Measurements from ENCODE around the gene ABCC6.
"Not testable (repeated sequence)": the region's sequence is repeated elsewhere in the genome, so short reads cannot be mapped to it uniquely, and the experiment has no call there.

ABCC6 gene

GRCh38 chr16:16246578-16247262 lies 23.4 kb upstream of the ABCC6 start:
- H3K9me3 ChIP-seq (ENCODE audit: control extremely low read depth in 1 of 5, control insufficient read depth in 4 of 5, insufficient read depth in 2 of 5, low read depth in 1 of 5, low read length in 4 of 5); CTCF ChIA-PET; H3K4me3 ChIP-seq (ENCODE audit: control insufficient read depth in 1 of 7, extremely low read depth in 1 of 7, insufficient read depth in 4 of 7, low read depth in 2 of 7, low read length in 6 of 7); H3K27me3 ChIP-seq (replicated peaks in 2 of 5; ENCODE audit: control insufficient read depth in 4 of 5, insufficient read depth in 5 of 5, low read length in 4 of 5); POLR2A ChIA-PET; H3K27ac ChIP-seq (ENCODE audit: insufficient read depth in 1 of 2, low read depth in 1 of 2, low read length in 2 of 2, poor library complexity in 1 of 2, severe bottlenecking in 2 of 2); DNase-seq; H3K36me3 ChIP-seq (ENCODE audit: control insufficient read depth in 4 of 4, insufficient read depth in 4 of 4, low read length in 3 of 4); H3K4me1 ChIP-seq (ENCODE audit: control extremely low read depth in 1 of 4, control insufficient read depth in 4 of 4, insufficient read depth in 4 of 4, low read length in 3 of 4): not testable (repeated sequence)
- WGBS (ENCODE audit: insufficient coverage): no CpG with 5 or more reads among the region's 8 CpGs

DNA sequence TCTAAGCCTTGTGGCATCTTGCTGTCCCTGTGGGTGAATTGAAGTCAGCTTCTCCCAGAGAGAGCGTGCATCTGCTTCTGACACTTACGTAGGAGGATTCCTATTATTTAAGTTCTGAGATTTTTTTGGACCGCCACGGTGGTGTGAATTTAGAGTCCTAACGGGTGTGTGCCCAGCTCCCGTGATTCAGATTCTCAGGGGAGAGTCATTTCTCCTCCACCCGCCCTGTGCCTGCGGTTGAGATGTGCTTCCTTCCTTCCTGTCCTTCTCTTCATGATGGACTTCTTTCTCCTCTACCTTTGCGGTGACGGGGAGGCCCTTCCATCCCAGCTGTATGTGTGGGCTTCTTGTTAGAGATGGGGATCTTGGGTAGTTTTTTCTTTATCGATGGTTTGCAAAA lies 20.6 kb upstream of the ABCC6 start:
- H3K36me3 ChIP-seq (ENCODE audit: control insufficient read depth in 4 of 4, insufficient read depth in 4 of 4, low read length in 3 of 4); H3K27ac ChIP-seq (ENCODE audit: insufficient read depth in 1 of 2, low read depth in 1 of 2, low read length in 2 of 2, poor library complexity in 1 of 2, severe bottlenecking in 2 of 2); DNase-seq; POLR2A ChIA-PET; H3K9me3 ChIP-seq (ENCODE audit: control extremely low read depth in 1 of 5, control insufficient read depth in 4 of 5, insufficient read depth in 2 of 5, low read depth in 1 of 5, low read length in 4 of 5); H3K4me1 ChIP-seq (ENCODE audit: control extremely low read depth in 1 of 4, control insufficient read depth in 4 of 4, insufficient read depth in 4 of 4, low read length in 3 of 4); H3K4me3 ChIP-seq (ENCODE audit: control insufficient read depth in 1 of 7, extremely low read depth in 1 of 7, insufficient read depth in 4 of 7, low read depth in 2 of 7, low read length in 6 of 7); CTCF ChIA-PET; H3K27me3 ChIP-seq (replicated peaks in 2 of 5; ENCODE audit: control insufficient read depth in 4 of 5, insufficient read depth in 5 of 5, low read length in 4 of 5): not testable (repeated sequence)
- WGBS (ENCODE audit: insufficient coverage): 100% methylated on average over 4 of the region's 11 CpGs

DNA sequence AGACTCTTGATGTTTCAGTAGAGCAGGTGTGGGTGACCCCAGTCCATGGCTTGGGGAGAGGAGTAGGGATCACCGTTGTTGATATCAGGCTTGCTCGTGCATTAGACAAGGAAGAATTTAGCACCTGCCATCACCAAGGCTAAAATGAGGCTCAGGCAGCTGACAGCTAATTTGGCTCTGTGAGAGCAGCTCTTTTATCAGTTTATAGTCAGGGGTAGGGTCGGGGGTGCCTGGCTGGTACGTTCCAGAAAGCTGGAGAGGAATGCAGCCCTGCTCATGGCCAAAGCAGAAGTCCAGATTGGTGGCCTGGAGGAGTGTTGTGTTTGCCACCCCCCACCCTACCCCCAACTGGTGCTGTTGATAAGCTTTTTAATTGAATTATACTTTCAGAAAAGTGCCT lies 17.4 kb upstream of the ABCC6 start:
- whole genome bisulfite sequencing (ENCODE audit: insufficient coverage): 100% methylated on average over 1 of the region's 4 CpGs
- H3K9me3 ChIP-seq (ENCODE audit: control extremely low read depth in 1 of 5, control insufficient read depth in 4 of 5, insufficient read depth in 2 of 5, low read depth in 1 of 5, low read length in 4 of 5); H3K4me1 ChIP-seq (ENCODE audit: control extremely low read depth in 1 of 4, control insufficient read depth in 4 of 4, insufficient read depth in 4 of 4, low read length in 3 of 4); H3K27me3 ChIP-seq (replicated peaks in 2 of 5; ENCODE audit: control insufficient read depth in 4 of 5, insufficient read depth in 5 of 5, low read length in 4 of 5); H3K36me3 ChIP-seq (ENCODE audit: control insufficient read depth in 4 of 4, insufficient read depth in 4 of 4, low read length in 3 of 4); POLR2A ChIA-PET; H3K4me3 ChIP-seq (ENCODE audit: control insufficient read depth in 1 of 7, extremely low read depth in 1 of 7, insufficient read depth in 4 of 7, low read depth in 2 of 7, low read length in 6 of 7); DNase-seq; CTCF ChIA-PET; H3K27ac ChIP-seq (ENCODE audit: insufficient read depth in 1 of 2, low read depth in 1 of 2, low read length in 2 of 2, poor library complexity in 1 of 2, severe bottlenecking in 2 of 2): not testable (repeated sequence)

- H3K36me3 ChIP-seq (ENCODE audit: control insufficient read depth in 4 of 4, insufficient read depth in 4 of 4, low read length in 3 of 4); CTCF ChIA-PET; H3K9me3 ChIP-seq (ENCODE audit: control extremely low read depth in 1 of 5, control insufficient read depth in 4 of 5, insufficient read depth in 2 of 5, low read depth in 1 of 5, low read length in 4 of 5); POLR2A ChIA-PET; DNase-seq; H3K4me1 ChIP-seq (ENCODE audit: control extremely low read depth in 1 of 4, control insufficient read depth in 4 of 4, insufficient read depth in 4 of 4, low read length in 3 of 4); H3K27me3 ChIP-seq (replicated peaks in 2 of 5; ENCODE audit: control insufficient read depth in 4 of 5, insufficient read depth in 5 of 5, low read length in 4 of 5); H3K4me3 ChIP-seq (ENCODE audit: control insufficient read depth in 1 of 7, extremely low read depth in 1 of 7, insufficient read depth in 4 of 7, low read depth in 2 of 7, low read length in 6 of 7); H3K27ac ChIP-seq (ENCODE audit: insufficient read depth in 1 of 2, low read depth in 1 of 2, low read length in 2 of 2, poor library complexity in 1 of 2, severe bottlenecking in 2 of 2): not testable (repeated sequence)
- no CpG with 5 or more reads among the region's 5 CpGs for WGBS (ENCODE audit: insufficient coverage)
These were observed 14.4 kb upstream of the ABCC6 start for GRCh38 chr16:16237738-16238137.

- POLR2A ChIA-PET; H3K4me3 ChIP-seq (ENCODE audit: control insufficient read depth in 1 of 7, extremely low read depth in 1 of 7, insufficient read depth in 4 of 7, low read depth in 2 of 7, low read length in 6 of 7); H3K36me3 ChIP-seq (ENCODE audit: control insufficient read depth in 4 of 4, insufficient read depth in 4 of 4, low read length in 3 of 4); H3K27me3 ChIP-seq (replicated peaks in 2 of 5; ENCODE audit: control insufficient read depth in 4 of 5, insufficient read depth in 5 of 5, low read length in 4 of 5); H3K27ac ChIP-seq (ENCODE audit: insufficient read depth in 1 of 2, low read depth in 1 of 2, low read length in 2 of 2, poor library complexity in 1 of 2, severe bottlenecking in 2 of 2); CTCF ChIA-PET; DNase-seq; H3K9me3 ChIP-seq (ENCODE audit: control extremely low read depth in 1 of 5, control insufficient read depth in 4 of 5, insufficient read depth in 2 of 5, low read depth in 1 of 5, low read length in 4 of 5); H3K4me1 ChIP-seq (ENCODE audit: control extremely low read depth in 1 of 4, control insufficient read depth in 4 of 4, insufficient read depth in 4 of 4, low read length in 3 of 4): not testable (repeated sequence)
- no CpG with 5 or more reads among the region's 6 CpGs for whole genome bisulfite sequencing (ENCODE audit: insufficient coverage)
These were observed 13.8 kb upstream of the ABCC6 start for GRCh38 chr16:16237071-16237470.

DNA sequence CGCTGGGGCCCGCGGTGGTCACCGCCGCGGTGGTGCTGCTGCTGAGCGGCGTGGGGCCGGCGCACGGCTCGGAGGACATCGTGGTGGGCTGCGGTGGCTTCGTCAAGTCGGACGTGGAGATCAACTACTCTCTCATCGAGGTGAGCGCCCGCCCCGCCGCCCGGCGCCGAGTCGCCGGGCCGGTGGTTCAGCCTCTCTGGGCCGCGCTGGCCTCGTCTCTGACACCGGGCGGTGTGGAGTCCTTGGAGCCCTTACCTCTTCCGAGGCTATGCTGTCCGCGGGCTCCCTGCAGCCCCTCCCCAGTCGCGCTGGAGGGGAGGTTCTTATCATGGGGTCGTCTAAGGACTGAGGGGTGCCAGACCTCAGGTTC lies 9.4 kb upstream of the ABCC6 start:
- H3K9me3 ChIP-seq (ENCODE audit: control extremely low read depth in 1 of 5, control insufficient read depth in 4 of 5, insufficient read depth in 2 of 5, low read depth in 1 of 5, low read length in 4 of 5); H3K36me3 ChIP-seq (ENCODE audit: control insufficient read depth in 4 of 4, insufficient read depth in 4 of 4, low read length in 3 of 4); POLR2A ChIA-PET; H3K27me3 ChIP-seq (replicated peaks in 2 of 5; ENCODE audit: control insufficient read depth in 4 of 5, insufficient read depth in 5 of 5, low read length in 4 of 5); H3K4me1 ChIP-seq (ENCODE audit: control extremely low read depth in 1 of 4, control insufficient read depth in 4 of 4, insufficient read depth in 4 of 4, low read length in 3 of 4); H3K27ac ChIP-seq (ENCODE audit: insufficient read depth in 1 of 2, low read depth in 1 of 2, low read length in 2 of 2, poor library complexity in 1 of 2, severe bottlenecking in 2 of 2); CTCF ChIA-PET; DNase-seq; H3K4me3 ChIP-seq (ENCODE audit: control insufficient read depth in 1 of 7, extremely low read depth in 1 of 7, insufficient read depth in 4 of 7, low read depth in 2 of 7, low read length in 6 of 7): not testable (repeated sequence)
- no CpG with 5 or more reads among the region's 39 CpGs for WGBS (ENCODE audit: insufficient coverage)

- peak overlapping the region in 1 of 7 experiments; percentile 65 for H3K4me3 ChIP-seq (ENCODE audit: control insufficient read depth in 1 of 7, extremely low read depth in 1 of 7, insufficient read depth in 4 of 7, low read depth in 2 of 7, low read length in 6 of 7)
- H3K9me3 ChIP-seq (ENCODE audit: control extremely low read depth in 1 of 5, control insufficient read depth in 4 of 5, insufficient read depth in 2 of 5, low read depth in 1 of 5, low read length in 4 of 5); CTCF ChIA-PET; H3K27ac ChIP-seq (ENCODE audit: insufficient read depth in 1 of 2, low read depth in 1 of 2, low read length in 2 of 2, poor library complexity in 1 of 2, severe bottlenecking in 2 of 2); H3K36me3 ChIP-seq (ENCODE audit: control insufficient read depth in 4 of 4, insufficient read depth in 4 of 4, low read length in 3 of 4); H3K27me3 ChIP-seq (replicated peaks in 2 of 5; ENCODE audit: control insufficient read depth in 4 of 5, insufficient read depth in 5 of 5, low read length in 4 of 5); DNase-seq; H3K4me1 ChIP-seq (ENCODE audit: control extremely low read depth in 1 of 4, control insufficient read depth in 4 of 4, insufficient read depth in 4 of 4, low read length in 3 of 4); POLR2A ChIA-PET: not testable (repeated sequence)
- WGBS (ENCODE audit: insufficient coverage): no CpG with 5 or more reads among the region's 24 CpGs
These were observed 458 bp upstream of the ABCC6 start for GRCh38 chr16:16223662-16224241.

Measured in common myeloid progenitor, CD34-positive (primary cell).